Gastrocnemius medialis (tissue), 4 donors: Measurements from ENCODE around the gene SLC9B1. TPM values are rescaled to one million over a fixed set of nuclear protein-coding genes. Genes with fewer than 3 reads are reported as not detected.
A peak's percentile ranks its signal among the peaks of the same experiment; 100 is the strongest.

Source experiments
- ATAC-seq, 2 donors: fragments of 150-250 bp; one replicate each; pipeline ENCODE4 v1.9.1; 2016
- DNase-seq, 2 donors: peaks; one replicate each; pipeline ENCODE4 v3.0.0-alpha.2; 2019
- H3K27ac ChIP-seq, 4 donors: fragments of 200-600 bp; sonication (generic); 1 replicate in 1 of 4; 2 replicates in 3 of 4; pipeline ENCODE4 v1.5.1; 2016 to 2018; ENCODE audit warnings: mild to moderate bottlenecking in 2 of 4, moderate library complexity in 1 of 4
- H3K27me3 ChIP-seq, 3 donors: fragments of 200-600 bp; sonication (generic) in 2 of 3; 1 replicate in 1 of 3; 2 replicates in 2 of 3; pipeline versions ENCODE4 v1.5.1 to v1.6.0; 2016 to 2019; ENCODE audit warnings: mild to moderate bottlenecking in 1 of 3, moderate library complexity in 1 of 3
- H3K36me3 ChIP-seq, 2 donors: fragments of 200-600 bp; sonication (generic) in 1 of 2; one replicate each; pipeline ENCODE4 v1.5.1; 2017 to 2018
- H3K4me1 ChIP-seq, 2 donors: fragments of 200-600 bp; sonication (generic) in 1 of 2; one replicate each; pipeline ENCODE4 v1.5.1; 2016 to 2017; ENCODE audit warnings: mild to moderate bottlenecking in 2 of 2
- H3K4me3 ChIP-seq, 4 donors: fragments of 200-600 bp; sonication (generic) in 3 of 4; 1 replicate in 1 of 4; 2 replicates in 3 of 4; pipeline ENCODE4 v1.5.1; 2016 to 2019; ENCODE audit warnings: mild to moderate bottlenecking in 2 of 4
- H3K9me3 ChIP-seq, 3 donors: fragments of 200-600 bp; sonication (generic) in 2 of 3; 1 replicate in 1 of 3; 2 replicates in 2 of 3; pipeline ENCODE4 v1.5.1; 2016 to 2019
- POLR2A ChIP-seq, 2 donors: fragments of 450-650 bp; IDR thresholded peaks; one replicate each; pipeline ENCODE4 v1.6.1; 2017; ENCODE audit warnings: antibody characterized with exemption in 2 of 2, mild to moderate bottlenecking in 2 of 2, moderate library complexity in 2 of 2
- in situ Hi-C, 4 donors: fragments of 200-750 bp; cut with MboI; loops; one replicate each; pipeline versions ENCODE4 v1.15.0 to v1.8.0; 2017; ENCODE audit warnings: low sequenced_read_pairs in 4 of 4
- intact Hi-C: fragments of 100-400 bp; cut with DNase I; formaldehyde crosslinking; loops from one replicate; pipeline ENCODE4 v1.15.1; 2023; ENCODE audit warnings: low total_unique reads
- total RNA-seq, 4 donors: library from RNA; depleted of rRNA; stranded (reverse); fragments of >200 nt; gene quantifications; one replicate each; pipeline versions ENCODE4 v1.1.0 to v1.2.3, GENCODE V29; 2016
- TF ChIP-seq, protein P1 (sequence below), 5 experiments: fragments of 450-650 bp in 3 of 5; fragments of 200-600 bp in 2 of 5; sonication (generic) in 2 of 5; IDR thresholded peaks in 4 of 5; conservative IDR thresholded peaks in 1 of 5; 1 replicate in 4 of 5; 2 replicates in 1 of 5; pipeline ENCODE4 v1.5.1; 2016 to 2019; ENCODE audit warnings: antibody characterized with exemption in 5 of 5, mild to moderate bottlenecking in 3 of 5, moderate library complexity in 3 of 5

SLC9B1 gene, protein sequence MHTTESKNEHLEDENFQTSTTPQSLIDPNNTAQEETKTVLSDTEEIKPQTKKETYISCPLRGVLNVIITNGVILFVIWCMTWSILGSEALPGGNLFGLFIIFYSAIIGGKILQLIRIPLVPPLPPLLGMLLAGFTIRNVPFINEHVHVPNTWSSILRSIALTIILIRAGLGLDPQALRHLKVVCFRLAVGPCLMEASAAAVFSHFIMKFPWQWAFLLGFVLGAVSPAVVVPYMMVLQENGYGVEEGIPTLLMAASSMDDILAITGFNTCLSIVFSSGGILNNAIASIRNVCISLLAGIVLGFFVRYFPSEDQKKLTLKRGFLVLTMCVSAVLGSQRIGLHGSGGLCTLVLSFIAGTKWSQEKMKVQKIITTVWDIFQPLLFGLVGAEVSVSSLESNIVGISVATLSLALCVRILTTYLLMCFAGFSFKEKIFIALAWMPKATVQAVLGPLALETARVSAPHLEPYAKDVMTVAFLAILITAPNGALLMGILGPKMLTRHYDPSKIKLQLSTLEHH
- total RNA-seq, result not detected

- ATAC-seq, result peak; percentile 87 to 93
- intact Hi-C loops, result loop anchor here (1.0 to 2.0 kb wide), 3 partner anchors 57 to 191 kb away; partner anchors contain the start of genes CISD2 and SLC9B2
These were observed at the start of gene SLC9B1 for GRCh38 chr4:103019308-103020124. Gene SLC9B1 (minus strand): TSS chr4:103019705. CDS start chr4:102991711, 27,994 bp downstream.

GRCh38 chr4:103067841-103068547 lies 48.5 kb upstream of the SLC9B1 start:
- DNase-seq, result no peak
- no peaks in the 10 kb centered on the region for H3K4me1 ChIP-seq
- no peak for ATAC-seq
- H3K4me3 ChIP-seq, result no peak overlapping the region
- no peaks in the 10 kb centered on the region for H3K9me3 ChIP-seq
- H3K27ac ChIP-seq, result no peak overlapping the region
- TF ChIP-seq, protein P1, sequence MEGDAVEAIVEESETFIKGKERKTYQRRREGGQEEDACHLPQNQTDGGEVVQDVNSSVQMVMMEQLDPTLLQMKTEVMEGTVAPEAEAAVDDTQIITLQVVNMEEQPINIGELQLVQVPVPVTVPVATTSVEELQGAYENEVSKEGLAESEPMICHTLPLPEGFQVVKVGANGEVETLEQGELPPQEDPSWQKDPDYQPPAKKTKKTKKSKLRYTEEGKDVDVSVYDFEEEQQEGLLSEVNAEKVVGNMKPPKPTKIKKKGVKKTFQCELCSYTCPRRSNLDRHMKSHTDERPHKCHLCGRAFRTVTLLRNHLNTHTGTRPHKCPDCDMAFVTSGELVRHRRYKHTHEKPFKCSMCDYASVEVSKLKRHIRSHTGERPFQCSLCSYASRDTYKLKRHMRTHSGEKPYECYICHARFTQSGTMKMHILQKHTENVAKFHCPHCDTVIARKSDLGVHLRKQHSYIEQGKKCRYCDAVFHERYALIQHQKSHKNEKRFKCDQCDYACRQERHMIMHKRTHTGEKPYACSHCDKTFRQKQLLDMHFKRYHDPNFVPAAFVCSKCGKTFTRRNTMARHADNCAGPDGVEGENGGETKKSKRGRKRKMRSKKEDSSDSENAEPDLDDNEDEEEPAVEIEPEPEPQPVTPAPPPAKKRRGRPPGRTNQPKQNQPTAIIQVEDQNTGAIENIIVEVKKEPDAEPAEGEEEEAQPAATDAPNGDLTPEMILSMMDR (IDR thresholded peaks at IDR 0.05 in 4 of 5, conservative IDR thresholded peaks at IDR 0.05 in 1 of 5), result no peak
- TF ChIP-seq POLR2A (IDR thresholded peaks at IDR 0.05), result no peak
- peaks cover 0 to 14% of the 10 kb centered on the region in 2 donors for H3K36me3 ChIP-seq
- intact Hi-C loops, result no loop called here
- in situ Hi-C loops, result no loop called here
- H3K27me3 ChIP-seq, result no peaks in the 10 kb centered on the region

More at GRCh38 chr4:103019308-103020124, at the start of gene SLC9B1:
- DNase-seq, result peak; percentile 90 to 96
- Histone ChIP-seq H3K36me3 (no peaks in the 10 kb centered on the region), H3K4me3 (peak within 1 kb of the TSS; percentile 58 to 64 (median 62)), H3K9me3 (no peaks in the 10 kb centered on the region), H3K4me1 (peaks cover 15 to 21% of the 10 kb centered on the region in 2 donors), H3K27me3 (no peaks in the 10 kb centered on the region), H3K27ac (peak within 1 kb of the TSS; percentile 90 to 96 (median 95))
- TF ChIP-seq, protein P1 (IDR thresholded peaks at IDR 0.05 in 4 of 5, conservative IDR thresholded peaks at IDR 0.05 in 1 of 5), result peak in 1 of 5 experiments; percentile 17
- TF ChIP-seq POLR2A (IDR thresholded peaks at IDR 0.05), result peak; percentile 84 to 86
- in situ Hi-C loops, result loop anchor here in 2 of 4 donors (10.0 to 25.0 kb wide), 2 partner anchors 145 to 582 kb away; no protein-coding TSS in a partner anchor

DNA sequence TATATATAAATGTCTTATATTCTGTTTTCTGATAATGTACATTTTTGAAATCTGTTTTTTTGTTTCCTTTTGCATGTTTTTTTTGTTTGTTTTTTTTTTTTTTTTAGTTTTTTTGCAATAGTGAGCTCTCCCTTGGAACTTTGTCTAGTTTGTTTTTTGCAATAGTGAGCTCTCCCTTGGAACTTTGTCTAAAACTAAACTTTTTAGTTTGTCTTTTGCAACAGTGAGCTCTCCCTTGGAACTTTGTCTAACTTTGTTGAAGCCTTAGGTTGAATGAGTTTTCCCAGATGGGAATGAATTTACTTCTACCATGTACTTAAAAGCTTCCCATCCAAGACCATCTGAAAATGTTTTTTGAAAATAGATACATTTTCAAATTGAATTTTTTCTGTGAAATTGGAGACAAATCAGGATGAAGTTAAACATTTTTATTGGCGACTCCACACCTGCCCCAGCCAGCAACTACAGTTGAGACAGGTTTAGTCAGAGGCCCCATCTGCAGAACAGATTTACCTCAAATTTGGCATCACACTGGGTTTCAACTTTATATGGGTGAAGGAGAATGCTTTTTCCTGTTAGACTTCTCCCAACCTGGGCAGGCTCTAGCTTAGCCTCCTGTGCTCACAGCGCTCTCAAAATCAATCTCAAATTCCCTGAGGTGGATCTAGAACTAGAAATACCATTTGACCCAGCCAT lies 41.1 kb upstream of the SLC9B1 start:
- in situ Hi-C loops (no loop called here), intact Hi-C loops (no loop called here)
- DNase-seq (no peak), ATAC-seq (no peak)
- H3K36me3 ChIP-seq, result peaks cover 0 to 9% of the 10 kb centered on the region in 2 donors
- TF ChIP-seq, protein P1 (IDR thresholded peaks at IDR 0.05 in 4 of 5, conservative IDR thresholded peaks at IDR 0.05 in 1 of 5), result no peak
- TF ChIP-seq POLR2A (IDR thresholded peaks at IDR 0.05), result no peak
- H3K4me3 ChIP-seq, result no peak overlapping the region
- H3K27me3 ChIP-seq, result no peaks in the 10 kb centered on the region
- H3K27ac ChIP-seq, result no peak overlapping the region
- no peaks in the 10 kb centered on the region for H3K9me3 ChIP-seq
- H3K4me1 ChIP-seq, result no peaks in the 10 kb centered on the region

DNA sequence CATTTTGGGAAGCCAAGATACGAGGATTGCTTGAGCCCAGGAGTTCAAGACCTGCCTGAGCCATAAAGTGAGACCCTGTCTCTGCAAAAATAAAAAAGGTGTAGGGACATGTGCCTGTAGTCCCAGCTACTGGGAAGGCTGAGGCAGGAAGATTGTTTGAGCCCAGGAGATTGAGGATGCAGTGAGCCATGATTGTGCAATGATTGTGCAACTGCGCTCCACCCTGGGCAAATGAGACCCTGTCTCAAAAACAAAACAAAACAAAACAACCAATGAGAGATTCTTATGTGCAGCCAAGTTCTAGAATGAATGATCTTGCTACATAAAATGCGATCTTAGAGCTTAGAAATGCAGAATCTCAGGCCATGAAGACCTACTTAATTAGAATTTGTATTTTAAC lies 34.5 kb upstream of the SLC9B1 start:
- H3K4me1 ChIP-seq, result no peaks in the 10 kb centered on the region
- H3K27ac ChIP-seq, result no peak overlapping the region
- in situ Hi-C loops (no loop called here), intact Hi-C loops (no loop called here)
- no peak overlapping the region for H3K4me3 ChIP-seq
- no peaks in the 10 kb centered on the region for H3K36me3 ChIP-seq
- H3K9me3 ChIP-seq, result no peaks in the 10 kb centered on the region
- no peaks in the 10 kb centered on the region for H3K27me3 ChIP-seq
- DNase-seq (peak in 1 of 2 donors; percentile 19), ATAC-seq (no peak)
- TF ChIP-seq POLR2A (IDR thresholded peaks at IDR 0.05), result no peak
- TF ChIP-seq, protein P1 (IDR thresholded peaks at IDR 0.05 in 4 of 5, conservative IDR thresholded peaks at IDR 0.05 in 1 of 5), result no peak
